Stimulated activated CD4-positive, alpha-beta T cell treated with anti-CD3 and anti-CD28 coated beads, Interleukin-2, amount 100 ng/mL, for 24 hours (primary cell): ENCODE measurements around the gene ZNF653.

Experiments
- DNase-seq, 2 donors: peaks; one replicate each; pipeline ENCODE4 v3.0.0-alpha.2; 2020

The ZNF653 gene

DNA sequence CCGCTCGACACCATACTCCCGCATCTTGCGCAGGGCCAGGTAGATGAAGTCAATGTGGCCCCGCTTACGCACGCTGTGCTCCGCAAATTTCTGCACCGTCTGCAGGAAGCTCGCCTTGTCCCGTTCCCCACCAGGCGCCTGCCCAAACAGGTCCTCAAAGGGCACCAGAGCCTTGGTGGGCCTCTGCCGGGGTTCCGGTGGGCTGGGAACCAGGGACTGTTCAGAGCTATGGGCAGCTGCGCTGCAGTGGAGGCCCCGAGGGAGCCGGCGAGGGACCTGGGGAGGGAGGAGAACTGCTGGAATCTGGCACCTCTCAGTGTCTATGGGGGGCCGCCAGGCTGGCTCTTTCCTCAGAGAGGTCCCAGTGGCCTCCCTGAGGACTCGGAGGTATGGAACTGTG lies 8.3 kb upstream of the ZNF653 start:
- DNase-seq, result no peak

DNA sequence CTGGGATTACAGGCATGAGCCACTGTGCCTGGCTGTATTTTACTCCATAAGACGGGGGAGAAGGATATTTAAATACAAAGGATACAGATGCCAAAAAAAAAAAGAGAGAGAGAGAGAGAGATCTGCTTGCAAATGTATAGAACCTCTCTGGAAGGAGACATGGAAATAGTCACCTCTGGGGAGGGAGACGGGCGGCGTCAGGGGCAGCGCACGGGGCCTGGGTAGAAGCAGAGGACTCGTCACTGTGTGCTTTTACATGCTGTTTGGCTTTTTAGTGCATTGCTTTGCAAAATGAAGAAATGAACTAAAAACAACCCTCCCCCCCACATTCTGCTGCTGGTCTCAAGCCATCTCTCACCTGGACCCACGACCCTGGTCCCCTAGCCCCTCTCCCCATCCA lies 4.8 kb upstream of the ZNF653 start:
- DNase-seq, result no peak

GRCh38 chr19:11507370-11508078 lies 1.9 kb upstream of the ZNF653 start:
- DNase-seq, result no peak

- DNase-seq, result no peak
Measured at GRCh38 chr19:11506967-11507366, 1.3 kb upstream of the ZNF653 start.

GRCh38 chr19:11506101-11506555 lies 489 bp upstream of the ZNF653 start:
- no peak for DNase-seq

DNA sequence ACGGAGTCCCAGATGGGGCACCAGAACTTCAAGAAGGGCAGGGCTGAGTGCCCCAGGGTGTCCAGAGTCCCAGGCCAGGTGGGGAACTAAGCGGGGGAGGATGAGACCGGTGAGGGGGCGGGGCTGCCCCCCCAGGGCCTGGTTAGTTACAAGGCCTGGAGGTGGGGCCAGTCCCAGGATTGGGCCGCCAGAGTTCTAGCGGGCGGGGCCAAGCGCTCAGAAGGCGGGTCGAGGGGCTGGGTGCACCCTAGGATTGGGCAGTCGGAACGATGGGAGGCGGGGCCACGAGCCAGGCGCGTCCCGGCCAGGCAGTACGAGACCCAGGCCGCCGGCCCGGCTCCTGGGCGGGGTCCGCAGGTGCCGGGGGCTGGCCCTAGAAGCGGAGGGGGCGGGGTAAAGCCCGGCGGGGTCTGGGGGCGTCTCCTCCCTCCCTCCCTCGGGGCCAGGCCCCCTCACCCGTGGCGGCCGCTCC lies 571 bp downstream of the ZNF653 start:
- peak; percentile 96 to 99 for DNase-seq

- no peak for DNase-seq
Measured at GRCh38 chr19:11504502-11505031, 1.1 kb downstream of the ZNF653 start.

DNA sequence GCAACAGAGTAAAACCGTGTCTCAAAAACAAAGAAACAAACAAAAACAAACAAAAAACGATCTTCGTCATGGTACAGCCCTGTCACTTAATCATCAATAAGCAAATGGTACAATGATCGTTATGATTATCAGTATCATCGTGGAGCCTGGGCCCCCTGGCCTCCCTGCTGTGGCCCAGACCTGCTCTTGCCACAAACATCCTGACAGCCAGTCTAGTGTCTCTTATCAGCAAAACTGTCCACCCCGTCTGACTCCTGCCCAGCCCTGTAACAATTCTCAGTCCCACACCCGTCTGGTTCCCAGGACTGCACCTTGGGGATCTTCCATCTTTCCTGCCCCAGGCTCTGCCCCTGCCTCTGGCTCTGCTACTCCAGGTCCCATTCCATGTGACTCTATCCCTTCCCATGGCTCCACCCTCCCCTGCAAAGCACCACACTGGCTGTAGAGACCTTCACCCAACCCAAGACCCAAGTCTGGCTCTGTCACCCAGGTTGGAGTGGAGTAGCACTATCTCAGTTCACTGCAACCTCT lies 5.7 kb downstream of the ZNF653 start:
- DNase-seq, result no peak

- no peak for DNase-seq
Measured at GRCh38 chr19:11499220-11499726, 6.4 kb downstream of the ZNF653 start.

DNA sequence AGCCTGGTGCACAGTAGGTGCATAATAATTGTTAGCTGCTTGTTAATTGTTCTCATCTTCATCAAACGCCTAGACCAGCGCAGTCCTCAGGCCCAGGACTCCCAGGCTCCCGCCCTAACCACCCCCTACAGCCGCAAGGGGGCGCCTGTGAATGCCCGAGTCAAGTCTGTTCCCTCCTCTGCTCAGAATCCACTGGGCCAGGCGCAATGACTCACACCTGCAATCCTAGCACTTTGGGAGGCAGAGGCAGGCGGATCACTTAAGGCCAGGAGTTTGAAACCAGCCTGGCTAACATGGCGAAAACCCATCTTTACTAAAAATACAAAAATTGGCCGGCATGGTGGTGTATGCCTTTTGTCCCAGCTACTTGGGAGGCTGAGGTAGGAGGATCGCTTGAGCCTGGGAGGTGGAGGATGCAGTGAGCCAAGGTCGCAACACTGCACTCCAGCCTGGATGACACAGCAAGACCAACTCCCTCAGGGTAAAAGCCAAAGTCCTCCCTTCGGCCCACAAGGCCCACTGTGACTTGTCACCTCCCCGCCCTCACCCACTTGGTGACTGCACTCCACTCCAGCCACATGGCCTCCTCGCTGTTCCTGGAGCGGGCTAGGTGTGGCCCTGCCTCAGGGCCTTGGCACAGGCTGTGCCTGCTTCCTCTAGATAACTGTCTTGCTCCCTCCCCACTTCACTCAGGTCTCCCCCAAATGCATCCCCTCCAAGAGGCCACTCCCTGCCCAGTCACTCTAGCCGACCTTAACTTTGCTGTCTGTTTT lies 9.1 kb downstream of the ZNF653 start:
- peak; percentile 73 to 78 for DNase-seq

DNA sequence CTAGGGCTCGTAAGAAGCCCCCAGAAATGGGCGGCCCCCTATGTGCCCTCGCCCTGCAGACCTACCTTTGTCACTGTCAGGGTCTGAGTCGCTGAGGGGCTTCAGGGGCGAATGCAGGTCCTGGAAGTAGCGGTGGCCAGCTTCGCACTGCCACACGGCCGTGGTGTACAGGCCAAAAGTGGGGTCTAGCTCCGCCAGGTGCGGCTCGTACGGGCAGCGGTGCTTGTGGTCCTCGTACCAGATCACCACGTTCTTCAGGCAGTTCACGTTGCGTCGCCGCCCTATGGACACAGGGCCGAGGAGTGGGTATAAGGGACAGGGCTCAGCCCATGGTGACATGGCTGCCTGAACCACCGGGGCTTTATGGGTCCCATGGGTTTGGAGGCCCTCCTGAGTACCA lies 9.8 kb downstream of the ZNF653 start:
- DNase-seq, result no peak

GRCh38 chr19:11495481-11495880 lies 10.2 kb downstream of the ZNF653 start:
- no peak for DNase-seq

DNA sequence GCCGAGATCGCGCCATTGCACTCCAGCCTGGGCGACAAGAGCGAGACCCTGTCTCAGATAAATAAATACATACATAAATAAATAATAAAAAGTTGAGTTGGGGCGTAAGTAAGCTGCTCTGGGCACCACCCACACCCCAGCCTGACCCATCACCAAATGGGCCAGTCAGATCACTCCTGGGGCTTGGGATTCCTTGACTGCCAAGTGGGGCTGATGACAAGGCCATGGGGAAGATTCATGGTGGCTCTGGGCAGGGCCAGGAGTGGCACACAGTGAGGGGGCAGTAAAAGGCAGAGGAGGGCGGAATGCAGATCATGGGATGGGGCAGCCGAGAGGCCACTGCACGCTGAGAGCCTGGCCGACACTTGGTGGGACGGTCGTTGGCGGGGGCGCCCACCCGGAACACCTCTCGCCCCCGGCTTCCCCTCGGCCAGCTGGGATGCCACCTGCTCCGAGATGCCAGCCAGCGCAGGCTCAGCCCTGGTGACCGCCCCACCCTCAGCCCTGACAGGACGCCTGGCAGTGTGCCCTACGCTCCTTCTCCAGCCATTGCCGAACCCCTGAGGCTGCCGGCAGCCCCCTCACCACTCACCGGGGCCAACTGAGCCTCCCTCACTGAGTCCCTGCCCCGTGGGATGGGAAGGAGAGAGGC lies 10.9 kb downstream of the ZNF653 start:
- DNase-seq, result no peak

DNA sequence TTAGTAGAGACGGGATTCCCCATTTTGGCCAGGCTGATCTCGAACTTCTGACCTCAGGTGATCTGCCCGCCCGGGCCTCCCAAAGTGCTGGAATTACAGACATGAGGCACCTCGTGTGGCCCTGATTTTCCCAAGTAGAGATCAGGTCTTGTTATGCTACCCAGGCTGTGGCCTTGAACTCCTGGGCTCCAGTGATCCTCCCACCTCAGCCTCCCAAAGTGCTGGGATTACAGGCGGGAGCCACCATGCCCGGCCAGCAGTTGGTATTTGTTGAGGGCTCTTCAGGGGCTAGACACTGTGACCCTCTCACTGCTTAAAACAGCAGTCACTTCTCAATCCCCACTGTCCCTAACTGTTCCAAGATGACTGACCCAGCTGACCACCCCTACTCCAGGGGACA lies 16.3 kb downstream of the ZNF653 start:
- DNase-seq, result no peak

GRCh38 chr19:11486661-11487503 lies 18.8 kb downstream of the ZNF653 start:
- no peak for DNase-seq

DNA sequence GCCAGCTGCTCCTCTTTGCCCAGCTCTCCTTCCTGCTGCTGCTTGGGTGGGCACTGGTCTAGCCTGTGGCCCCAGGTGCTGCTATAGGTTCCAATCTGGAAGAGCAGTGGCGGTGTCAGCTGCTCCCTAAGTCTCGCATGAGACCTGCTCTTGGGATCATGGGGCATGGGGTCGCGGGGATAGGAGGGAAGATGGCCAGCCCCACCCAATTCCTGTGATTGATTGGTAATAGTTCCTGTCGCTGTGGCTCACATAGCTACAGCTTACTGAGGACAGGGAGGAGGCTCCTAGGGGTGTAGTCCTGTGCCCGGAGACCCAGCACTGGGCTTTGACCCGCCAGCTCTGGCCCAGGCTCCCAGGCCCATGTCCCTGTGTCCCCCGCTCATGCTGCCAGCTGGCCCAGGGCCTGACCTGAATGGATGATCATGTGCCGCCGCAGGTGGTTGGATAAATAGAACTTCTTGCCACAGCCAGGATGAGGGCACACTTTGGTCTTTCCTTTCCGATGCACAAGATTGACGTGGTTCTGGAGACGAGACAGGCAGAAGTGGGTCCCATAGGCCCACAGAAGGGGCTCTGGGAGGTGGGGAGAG lies 20.3 kb downstream of the ZNF653 start:
- no peak for DNase-seq

GRCh38 chr19:11483366-11484111 lies 22.1 kb downstream of the ZNF653 start:
- no peak for DNase-seq

DNA sequence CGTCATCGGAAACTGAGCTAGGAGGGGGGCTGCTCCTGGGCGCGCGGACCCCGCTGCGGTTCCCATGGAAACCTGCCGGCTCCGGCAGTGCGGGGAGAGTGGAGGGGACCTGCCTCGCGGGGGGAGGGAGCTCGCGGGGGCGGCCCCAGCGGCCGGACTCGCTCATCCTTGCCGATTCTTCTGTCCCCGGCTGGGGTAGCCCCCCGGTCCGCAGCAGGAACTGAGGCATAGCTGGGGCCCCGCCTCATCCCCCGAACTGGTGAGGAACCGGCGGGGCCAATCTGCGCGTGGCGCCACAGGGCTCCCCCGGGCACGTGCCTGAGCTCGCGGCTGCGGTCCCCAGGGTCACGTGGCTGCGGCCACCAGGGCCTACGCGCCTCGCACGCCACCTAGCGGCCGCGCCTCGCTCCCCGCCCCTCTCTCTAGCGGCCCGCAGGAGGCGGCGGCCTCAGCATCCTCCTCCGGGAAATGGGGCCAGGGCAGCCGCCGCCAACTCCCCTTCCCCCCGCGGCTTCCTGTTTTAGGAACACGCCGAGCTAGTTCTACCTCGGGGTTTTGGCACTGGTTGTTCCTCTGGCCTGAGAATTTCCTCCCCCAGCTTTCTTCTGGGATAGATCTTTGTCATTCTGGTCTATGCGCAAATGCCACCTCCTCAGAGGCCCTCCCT lies 23.1 kb downstream of the ZNF653 start:
- DNase-seq, result peak; percentile 88 to 92

DNA sequence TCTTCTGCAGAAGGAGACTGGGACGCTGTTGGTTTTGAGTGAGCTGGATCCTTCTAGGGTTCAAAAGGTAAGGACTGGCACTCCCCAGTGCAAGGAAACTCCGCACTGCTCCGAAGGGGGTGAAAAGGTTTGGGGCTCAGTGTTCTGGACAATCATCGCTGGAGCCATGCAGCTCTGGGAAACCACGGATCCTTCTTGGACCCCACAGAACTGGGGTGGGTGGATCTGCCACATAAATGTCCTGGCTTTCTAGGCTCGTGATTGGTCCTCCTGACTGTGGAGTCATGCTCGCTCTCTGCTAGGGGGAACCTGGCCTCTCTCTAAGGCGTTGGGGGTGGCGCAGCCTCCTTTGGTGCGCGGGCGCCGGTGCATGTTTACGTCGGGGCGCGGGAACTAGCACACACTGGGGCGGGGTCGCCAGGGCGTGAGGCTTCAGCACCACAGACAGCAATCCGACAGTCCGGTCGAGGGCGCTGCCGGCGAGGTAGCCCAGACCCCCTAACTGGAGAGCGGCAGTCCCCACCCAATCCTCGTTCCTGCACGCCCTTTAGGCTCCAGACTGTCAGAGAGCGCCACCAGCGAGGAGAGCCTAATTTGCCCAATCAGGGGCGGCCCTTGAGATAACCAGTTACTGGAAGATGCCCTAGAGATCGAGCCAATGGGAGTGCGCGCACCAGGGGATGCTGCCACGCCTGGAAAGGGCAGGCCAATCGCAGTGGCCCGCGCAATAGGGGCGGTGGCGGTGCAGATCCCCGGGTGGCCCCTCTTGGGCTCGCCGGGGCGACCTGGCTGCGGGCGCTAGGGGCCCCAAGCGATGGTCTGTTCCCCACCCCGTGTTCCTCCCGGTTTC lies 23.9 kb downstream of the ZNF653 start:
- DNase-seq, result peak; percentile 76 to 81
